Daoy (cell line): ENCODE results near the gene ABCA7. TPM values are rescaled to one million over a fixed set of nuclear protein-coding genes. Genes with fewer than 3 reads are reported as not detected.

ENCODE experiments used
- DNase-seq: peaks from one replicate; pipeline ENCODE4 v3.0.0-alpha.2; 2015; ENCODE audit warnings: low read depth
- total RNA-seq: library from RNA; depleted of rRNA; stranded (reverse); fragments of >200 nt; shearing (Covaris generic); gene quantifications from 2 replicates; pipeline ENCODE4 v1.2.3, GENCODE V29; 2014

Gene ABCA7
- total RNA-seq, 1 experiment from 2014 or later, result 0.97 TPM

DNA sequence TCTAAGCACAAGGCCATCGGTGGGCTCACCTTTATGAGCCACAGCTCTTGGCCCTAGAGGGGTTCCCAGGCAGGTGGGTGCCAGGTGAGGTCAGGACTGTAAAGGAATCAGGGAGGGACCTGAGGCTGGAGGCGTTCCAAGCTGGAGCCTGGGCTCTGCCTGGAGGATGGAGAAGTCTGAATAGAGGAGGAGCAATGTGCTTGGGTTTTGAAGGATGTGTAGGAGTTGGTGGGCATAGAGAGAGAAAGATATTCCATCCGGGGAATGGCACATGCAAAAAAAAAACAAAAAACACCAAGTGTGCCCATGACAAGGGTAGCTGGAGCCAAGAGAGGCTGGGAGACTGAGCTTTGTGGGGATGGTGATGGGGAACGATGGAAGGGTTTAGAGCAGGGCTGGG, 37.3 kb upstream of the ABCA7 start:
- DNase-seq, result no peak

DNA sequence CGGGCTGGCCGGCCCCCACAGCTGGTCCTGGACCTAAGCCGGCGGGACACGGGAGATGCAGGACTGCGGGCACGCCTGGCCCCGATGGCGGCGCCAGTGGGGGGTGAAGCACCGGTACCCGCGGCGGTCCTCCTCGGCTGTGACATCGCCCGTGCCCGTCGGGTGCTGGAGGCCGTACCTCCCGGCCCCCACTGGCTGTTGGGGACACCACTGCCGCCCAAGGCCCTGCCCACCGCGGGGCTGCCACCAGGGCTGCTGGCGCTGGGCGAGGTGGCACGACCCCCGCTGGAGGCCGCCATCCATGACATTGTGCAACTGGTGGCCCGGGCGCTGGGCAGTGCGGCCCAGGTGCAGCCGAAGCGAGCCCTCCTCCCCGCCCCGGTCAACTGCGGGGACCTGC, 36.6 kb upstream of the ABCA7 start:
- no peak for DNase-seq

GRCh38 chr19:1004204-1004802, 35.6 kb upstream of the ABCA7 start:
- no peak for DNase-seq

DNA sequence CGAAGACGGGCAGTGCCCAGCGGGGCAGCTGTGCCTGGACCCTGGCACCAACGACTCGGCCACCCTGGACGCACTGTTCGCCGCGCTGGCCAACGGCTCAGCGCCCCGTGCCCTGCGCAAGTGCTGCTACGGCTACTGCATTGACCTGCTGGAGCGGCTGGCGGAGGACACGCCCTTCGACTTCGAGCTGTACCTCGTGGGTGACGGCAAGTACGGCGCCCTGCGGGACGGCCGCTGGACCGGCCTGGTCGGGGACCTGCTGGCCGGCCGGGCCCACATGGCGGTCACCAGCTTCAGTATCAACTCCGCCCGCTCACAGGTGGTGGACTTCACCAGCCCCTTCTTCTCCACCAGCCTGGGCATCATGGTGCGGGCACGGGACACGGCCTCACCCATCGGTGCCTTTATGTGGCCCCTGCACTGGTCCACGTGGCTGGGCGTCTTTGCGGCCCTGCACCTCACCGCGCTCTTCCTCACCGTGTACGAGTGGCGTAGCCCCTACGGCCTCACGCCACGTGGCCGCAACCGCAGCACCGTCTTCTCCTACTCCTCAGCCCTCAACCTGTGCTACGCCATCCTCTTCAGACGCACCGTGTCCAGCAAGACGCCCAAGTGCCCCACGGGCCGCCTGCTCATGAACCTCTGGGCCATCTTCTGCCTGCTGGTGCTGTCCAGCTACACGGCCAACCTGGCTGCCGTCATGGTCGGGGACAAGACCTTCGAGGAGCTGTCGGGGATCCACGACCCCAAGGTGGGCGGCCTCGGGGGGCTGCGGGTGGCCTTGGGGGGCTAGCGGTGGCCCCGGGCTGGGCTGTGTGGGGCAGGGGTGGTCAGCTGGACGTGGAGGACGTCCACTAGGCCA, 34.9 kb upstream of the ABCA7 start:
- no peak for DNase-seq

GRCh38 chr19:1006711-1007398, 33.1 kb upstream of the ABCA7 start:
- no peak for DNase-seq

- DNase-seq, result no peak
Measured at GRCh38 chr19:1007399-1008251, 32.3 kb upstream of the ABCA7 start.

DNA sequence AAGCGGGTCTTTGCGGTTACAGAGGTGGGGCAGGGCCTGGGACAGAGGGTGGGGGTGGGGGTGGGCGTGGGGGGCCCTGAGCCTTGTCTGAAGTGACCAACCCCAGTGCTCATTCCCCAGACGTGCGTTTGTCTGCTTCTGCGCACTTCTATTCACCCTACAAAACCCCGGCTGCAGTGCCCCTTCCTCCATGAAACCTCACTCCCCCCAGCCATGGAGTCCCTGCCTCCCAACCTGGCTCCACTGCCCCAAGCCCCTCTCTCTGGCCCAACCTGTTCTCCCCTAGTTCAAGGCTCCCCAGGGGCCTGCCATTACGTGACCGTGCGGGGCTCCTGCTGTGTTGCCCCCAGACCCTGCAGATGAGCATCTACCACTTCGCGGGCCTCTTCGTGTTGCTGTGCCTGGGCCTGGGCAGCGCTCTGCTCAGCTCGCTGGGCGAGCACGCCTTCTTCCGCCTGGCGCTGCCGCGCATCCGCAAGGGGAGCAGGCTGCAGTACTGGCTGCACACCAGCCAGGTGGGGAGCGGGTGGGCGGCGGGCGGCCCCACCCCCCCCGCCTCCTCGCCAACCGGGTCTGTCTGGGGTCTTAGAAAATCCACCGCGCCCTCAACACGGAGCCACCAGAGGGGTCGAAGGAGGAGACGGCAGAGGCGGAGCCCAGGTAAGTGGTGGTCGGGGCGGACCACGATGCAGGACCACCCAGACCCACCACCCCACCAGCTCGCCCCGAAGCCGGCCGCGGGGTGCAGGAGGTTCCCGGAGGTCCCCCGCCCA, 31.5 kb upstream of the ABCA7 start:
- DNase-seq, result no peak

GRCh38 chr19:1009041-1009980, 30.6 kb upstream of the ABCA7 start:
- DNase-seq, result no peak

DNA sequence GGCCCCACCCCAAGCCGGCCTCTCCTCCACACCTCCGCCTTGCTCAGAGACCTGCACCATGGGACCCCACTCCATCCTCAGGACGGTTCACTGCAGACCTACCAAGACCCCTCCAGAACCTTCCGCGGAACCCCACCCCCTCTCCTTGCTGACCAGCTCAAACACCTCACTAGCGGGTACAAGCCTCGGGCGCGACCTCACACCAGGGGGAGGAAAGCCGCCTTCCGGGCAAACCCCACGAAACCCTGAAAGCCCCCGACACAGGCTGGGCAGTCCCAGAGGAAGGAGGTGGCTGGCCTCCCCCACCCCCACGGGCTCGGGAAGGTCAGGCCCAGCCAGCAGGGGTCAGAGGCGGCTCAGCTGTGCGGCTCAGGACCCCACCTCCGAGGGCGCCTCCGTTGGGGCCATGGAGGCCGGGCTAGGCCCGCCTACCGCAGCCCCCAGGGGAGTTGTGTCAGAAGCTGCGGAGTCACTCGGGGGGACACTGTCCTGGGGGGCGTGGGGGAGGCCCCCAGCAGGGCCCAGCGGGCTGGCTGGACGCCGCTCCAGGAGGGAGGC, 29.8 kb upstream of the ABCA7 start:
- DNase-seq, result no peak

- DNase-seq, result no peak
Measured at GRCh38 chr19:1010586-1011510, 29.1 kb upstream of the ABCA7 start.

DNA sequence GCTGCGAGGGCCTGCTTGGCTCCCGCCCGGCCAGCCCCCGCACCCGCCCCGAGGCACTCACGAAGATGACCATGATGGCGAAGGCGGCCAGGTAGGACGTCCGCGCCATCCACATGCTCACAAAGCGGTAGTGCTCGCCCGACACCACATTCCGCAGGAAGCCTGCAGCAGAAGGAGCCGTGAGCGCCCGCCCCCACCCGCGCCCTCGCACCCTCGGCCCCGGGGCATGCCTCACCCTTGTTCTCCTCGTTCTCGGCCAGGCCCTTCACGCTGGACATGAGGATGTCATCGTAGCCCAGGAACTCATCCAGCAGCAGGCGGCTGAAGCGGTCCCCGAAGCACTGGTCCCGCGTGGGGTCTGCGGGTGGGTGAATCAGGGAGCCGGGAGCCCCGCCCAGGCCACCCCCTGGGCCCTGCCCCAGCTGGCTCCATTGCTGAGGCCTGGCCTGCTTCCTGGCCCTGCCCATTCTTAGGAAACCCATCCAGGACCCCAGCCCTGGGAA, 28.0 kb upstream of the ABCA7 start:
- DNase-seq, result no peak

DNA sequence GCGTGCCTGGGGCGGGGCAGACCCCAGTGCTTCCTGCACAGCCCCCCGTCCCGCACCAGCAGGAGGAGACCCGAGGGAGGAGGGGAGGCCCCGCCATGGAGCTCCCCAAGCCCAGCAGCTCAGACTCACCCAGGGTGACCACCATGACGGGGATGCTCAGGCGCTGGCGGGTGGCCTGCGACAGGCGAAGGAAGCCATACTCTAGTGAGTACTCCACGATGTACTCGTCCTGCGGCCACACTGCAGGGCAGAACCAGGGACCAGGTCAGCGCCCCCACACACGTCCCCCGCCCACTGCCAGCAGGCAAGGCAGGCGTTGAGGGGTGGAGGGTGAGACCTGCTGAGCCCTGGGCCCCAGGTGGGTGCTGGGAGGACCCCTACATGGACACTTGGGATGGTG, 27.6 kb upstream of the ABCA7 start:
- DNase-seq, result no peak

DNA sequence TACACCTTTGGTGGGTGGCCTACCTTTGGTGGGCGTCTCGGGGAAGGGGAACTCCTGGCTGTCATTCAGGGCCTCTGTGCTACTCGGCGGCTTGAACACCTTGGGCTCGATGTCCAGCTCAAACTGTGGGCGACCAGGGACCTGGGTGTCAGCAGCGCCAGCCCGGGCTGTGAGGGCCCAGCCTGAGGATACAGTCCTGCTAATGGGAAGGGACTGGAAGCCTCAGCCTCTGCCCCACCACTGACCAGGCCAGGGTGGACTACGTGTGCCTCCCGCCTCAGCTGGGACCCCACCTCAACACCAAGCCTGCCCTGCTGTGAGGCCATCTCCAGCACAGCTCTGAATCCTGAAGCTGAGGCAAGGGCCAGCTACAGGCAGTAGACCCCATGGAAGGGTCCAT, 26.7 kb upstream of the ABCA7 start:
- no peak for DNase-seq

DNA sequence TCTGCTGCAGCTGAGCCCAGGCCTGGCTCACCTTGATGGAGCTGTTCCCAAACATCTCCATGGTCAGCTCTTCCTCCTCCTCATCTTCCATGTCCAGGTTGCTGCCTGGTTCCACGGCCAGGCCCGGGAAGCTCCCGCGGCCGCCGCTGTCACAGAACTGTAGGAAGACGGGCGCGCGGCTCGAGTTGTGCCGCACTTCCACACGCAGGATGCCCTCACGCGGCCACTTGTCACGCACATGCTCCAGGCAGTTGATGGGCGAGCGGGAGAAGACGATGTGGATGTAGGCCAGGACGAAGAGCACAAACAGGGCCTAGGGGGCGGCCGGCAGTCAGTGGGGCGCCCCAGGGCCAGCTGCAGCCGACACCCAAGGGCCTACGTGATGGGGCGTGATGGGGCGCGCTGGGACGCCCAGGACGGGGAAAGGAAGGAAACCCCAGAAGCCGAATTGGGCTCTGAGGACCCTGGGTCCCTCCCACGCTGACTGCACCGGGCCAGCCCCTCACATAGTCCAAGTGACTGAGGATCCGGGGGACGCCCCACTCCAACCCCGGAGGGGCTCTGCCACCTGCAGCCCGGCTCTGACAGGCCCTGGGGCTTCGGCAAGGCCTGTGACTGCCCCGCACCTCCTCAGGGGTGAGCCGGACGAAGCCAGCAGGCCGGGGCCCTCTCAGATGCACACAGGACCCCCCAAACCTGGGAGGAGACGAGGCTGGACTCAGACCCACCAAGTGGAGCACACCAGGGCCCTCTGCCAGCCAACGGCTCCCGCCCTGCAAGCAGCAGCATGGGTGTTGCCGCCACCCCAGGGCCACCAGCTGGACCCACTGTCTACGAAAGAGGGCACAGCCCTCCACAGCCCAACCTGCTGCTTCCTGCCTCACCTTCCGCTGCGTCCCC, 25.5 kb upstream of the ABCA7 start:
- DNase-seq, result no peak

DNA sequence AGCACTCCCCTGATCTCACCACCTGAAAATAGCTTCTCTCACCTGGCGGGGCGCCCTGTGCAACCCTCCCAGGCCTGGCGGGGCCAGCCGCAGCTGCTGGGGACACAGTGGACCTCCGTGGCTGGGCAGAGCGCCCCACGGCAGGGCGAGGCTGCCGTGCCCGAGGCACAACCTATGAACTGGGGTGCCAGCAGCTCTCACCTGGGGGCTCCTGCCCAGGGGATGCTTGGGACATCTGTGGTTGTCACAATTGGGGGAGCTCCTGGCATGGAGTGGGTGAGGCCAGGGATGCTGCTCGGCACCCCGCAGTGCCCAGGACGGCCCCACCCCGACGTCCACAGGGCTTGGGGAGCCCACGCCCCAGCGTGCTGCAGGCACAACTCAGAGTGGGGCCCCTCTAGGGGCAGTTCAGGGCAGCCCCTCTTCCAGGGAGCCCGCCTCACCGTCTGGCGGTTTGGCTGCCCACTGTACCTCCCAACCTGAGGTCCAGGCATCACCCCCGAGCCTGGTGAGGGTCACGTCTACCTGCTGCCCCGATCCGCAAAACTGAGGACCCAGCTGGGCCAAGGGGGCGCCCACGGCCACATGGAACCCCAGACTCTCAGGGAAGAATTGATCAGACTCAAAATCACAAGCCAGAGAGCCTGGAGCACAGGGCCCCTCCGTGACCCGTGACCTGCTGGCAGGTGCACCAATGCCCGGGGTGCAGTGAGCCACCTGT, 24.7 kb upstream of the ABCA7 start:
- no peak for DNase-seq

GRCh38 chr19:1015782-1016646, 23.9 kb upstream of the ABCA7 start:
- no peak for DNase-seq
